ENCODE results near the gene WNK2.

Gene WNK2

DNA sequence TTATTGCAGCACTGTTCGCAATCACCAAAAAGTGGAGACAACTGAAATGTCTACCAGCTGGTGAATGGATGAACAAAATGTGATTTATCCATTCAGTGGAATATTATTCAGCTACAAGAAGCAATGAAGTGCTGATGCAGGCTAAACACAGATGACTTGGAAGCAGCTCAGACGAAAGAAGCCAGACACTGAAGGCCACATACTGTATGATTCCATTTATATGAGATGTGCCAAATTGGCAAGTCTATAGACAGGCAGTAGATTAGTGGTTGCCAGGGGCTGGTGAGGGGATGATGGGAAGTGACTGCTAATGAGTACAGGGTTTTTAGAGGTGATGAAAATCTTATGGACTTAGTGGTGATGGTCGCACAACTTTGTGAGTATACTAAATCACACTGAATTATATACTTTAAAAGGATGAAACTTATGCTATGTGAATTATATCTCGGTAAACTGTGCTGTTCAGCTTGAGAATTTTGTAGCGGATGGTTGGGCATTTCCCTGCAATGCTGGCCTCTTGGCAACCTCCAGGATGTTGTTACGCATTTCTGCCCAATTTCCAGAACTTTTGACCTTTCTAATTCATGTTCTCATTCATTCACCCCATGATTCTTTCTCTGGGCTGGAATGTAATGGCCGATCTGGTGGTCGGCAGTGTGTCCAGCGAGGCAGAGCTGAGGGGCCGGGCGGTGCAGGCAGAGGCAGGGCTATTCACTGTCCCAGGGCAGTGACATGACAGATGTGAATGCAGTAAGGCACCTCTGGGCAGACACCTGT lies 22.0 kb upstream of the WNK2 start:
- DNase-seq = peak in 3 of 58 donors; percentile 6 to 21 (median 13)

DNA sequence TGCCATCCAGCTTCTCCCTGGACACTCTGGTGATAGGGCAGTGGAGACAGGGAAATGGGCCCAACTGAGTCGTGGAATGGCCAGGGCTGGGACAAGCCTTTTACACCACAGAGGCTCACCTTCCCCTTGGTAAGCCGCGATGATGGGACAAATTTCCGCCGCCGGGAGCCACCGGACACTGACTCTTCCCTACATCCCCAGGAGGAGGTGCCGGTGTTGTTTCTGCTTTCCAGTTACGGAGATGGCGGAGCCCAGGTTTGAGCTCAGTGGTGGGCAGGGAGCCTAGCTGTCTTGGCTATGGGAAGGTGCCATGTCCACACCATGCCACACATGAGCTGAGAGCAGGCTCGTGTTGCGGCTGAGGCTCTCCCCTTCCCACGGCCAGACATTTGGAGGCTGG lies 19.9 kb upstream of the WNK2 start:
- no peak for DNase-seq

DNA sequence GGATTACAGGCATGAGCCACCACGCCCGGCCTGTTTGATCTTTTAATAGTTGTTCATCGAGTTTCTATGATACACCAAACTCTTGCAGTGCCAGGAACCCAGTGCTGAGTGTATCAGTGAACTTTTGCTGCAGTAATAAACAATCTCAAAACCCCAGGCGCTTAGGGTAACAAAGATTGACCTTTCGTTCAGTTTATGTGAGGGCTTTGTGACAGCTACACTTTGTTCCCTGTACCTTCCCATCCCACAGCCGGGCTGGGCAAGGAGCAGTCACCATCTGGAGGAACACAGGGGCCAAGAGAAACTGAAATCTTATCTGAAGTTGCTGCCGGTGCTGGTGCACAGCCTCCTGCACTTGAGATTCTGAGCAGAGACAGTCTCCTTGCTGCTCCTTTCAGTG lies 17.2 kb upstream of the WNK2 start:
- no peak for DNase-seq

DNA sequence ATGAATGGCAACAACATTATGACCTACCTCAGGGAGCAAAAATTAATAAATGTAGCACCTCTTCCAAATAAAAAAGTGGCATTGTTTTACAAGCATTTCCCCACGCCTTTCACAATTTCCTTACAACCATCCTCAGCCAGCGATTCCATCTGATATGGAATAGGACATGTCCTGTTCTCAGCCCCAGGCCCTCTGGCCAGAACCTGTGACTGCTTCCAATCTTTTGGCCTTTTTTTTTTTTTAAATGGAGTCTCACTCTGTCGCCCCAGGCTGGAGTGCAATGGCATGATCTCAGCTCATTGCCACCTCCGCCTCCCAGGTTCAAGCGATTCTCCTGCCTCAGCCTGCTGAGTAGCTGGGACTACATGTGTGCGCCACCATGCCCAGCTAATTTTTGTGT lies 16.8 kb upstream of the WNK2 start:
- DNase-seq = no peak

DNA sequence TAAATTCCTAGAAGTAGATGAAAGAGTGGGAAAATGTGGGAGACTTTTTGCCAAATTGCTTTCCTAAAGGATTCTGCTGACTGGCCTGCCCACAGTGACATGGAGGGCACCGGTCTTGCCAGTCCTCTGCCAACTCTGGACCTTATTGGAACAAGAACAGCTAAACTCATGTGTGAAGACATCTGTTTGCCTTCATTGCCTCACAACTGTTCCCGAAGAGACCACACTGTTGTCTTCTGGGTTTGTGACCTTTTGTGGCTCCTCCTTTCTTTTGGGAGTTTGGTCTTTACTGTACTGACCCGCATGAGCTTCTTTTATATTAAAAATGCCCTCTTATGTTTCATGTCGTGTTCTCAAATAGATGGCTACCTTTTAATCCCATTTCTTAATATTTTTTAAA lies 16.1 kb upstream of the WNK2 start:
- no peak for DNase-seq

DNA sequence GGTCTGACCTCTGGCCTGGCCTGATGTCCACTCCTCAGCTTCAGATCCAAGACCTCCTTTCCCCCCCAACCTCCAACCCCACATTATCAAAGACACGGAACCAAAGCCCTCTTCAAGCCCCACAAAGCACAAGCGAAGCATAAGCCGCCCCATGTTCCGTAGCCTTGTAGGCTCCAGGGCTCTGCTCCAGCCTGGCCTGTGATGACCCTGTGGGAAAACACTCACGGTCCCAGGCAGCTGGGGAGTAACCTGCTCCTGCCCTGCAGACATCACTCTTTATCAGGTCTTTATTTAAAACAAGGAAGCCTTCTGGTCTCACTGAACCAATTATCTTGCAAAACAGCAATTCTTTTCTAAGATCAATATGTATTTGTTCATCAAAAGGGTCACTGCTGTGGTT lies 15.4 kb upstream of the WNK2 start:
- no peak for DNase-seq

DNA sequence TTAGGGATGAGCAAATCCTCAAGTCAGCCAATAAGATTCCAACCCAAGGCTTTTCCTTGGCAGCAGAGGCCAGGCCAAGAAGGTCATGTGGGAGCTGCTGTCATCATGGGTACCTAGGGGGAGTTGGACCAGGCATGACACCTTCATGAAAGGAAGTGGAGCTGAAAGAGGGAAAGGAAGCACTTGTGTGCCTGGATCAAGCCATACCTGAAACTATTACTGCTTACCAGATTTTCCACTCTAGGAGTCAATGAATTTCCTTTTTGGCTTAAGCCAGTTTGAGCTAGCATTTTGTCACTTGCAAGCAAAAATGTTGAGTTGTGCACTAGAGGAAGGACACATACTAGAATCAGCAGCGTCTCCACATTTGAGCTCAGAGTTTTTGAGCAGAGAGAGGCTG lies 14.5 kb upstream of the WNK2 start:
- DNase-seq = no peak

DNA sequence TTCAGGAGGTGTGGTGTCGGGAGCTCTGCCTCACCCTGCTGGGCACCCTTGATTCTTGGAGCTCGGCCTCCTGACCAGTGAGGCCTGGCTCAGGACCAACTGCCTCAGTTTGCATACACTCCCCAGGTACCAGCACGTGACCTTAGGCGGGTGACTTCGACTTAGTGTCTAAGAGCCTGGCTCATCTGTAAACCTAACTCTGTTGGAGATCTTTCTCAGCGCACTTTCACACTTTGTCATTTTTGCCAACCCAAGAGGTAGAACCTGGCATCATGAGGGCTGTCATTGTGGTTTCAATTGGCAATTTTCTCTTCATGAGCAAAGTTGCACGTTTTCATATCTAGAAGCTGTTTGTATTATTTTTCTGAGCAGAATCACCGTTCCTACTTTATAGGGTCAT lies 13.4 kb upstream of the WNK2 start:
- DNase-seq = no peak

DNA sequence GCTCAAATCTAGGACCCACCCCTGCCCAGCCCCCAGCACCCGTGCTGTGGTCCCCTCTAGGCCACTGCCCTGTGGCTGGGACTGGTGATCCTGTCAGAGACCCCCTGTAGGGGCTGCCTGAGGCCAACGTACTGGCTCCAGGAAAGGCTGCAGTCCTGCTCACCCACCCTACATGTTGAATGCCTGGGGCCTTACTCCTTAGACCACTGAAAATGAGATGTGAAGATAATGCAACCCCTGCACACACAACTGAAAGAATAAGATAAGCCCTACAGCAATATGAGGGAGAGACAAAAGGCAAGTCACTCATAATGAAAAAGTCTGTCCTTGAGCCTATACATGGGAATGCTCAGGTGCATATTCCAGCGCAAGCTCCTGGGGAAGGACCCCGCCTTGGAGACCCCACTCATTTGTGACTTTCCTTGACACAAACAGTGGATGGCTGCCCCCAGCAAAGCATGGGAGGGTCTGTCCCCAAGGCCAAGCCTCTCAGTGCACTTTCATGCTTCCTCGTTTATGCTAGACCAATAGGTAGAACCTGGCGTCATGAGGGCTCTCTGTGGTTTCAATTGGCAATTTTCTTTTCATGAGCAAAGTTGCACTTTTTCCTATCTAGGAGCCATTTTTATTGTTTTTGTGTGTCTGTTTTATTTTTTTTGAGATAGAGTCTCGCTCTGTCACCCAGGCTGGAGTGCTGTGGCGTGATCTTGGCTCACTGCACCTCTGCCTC lies 12.5 kb upstream of the WNK2 start:
- DNase-seq = no peak

DNA sequence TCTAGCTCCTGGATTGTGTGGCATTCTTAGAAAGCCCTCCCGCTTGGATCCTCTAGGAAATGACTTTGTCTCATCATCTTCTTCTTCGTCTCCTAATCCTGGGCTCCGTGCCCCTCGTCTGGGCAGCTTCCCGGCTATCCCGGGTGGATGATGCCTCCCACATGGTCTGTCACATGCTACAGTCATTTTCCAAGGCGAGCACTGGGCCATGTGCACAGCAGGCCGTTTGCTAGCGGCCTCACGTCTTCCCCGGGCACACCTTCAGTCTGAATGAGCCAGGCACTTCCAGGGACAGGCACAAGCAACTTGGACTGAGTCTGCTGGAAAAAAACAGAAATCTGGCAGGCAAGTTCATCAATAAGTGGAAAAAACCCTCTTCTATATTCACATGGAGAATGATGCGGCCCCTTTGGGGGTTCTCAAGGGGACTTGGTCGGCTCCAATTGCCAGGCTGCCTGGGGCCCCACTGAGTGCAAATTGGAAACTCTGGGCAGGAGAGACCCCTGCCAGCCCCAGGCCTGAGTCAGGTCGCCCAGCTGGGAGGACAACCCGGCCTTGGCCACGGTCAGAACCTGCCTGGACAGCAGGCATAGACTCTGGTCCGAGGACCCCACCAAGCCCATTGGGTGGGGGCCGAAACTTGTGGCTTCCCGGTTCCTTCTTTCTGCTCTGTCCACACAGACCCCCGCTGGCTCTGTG lies 11.1 kb upstream of the WNK2 start:
- peak in 8 of 58 donors; percentile 13 to 37 (median 21) for DNase-seq

DNA sequence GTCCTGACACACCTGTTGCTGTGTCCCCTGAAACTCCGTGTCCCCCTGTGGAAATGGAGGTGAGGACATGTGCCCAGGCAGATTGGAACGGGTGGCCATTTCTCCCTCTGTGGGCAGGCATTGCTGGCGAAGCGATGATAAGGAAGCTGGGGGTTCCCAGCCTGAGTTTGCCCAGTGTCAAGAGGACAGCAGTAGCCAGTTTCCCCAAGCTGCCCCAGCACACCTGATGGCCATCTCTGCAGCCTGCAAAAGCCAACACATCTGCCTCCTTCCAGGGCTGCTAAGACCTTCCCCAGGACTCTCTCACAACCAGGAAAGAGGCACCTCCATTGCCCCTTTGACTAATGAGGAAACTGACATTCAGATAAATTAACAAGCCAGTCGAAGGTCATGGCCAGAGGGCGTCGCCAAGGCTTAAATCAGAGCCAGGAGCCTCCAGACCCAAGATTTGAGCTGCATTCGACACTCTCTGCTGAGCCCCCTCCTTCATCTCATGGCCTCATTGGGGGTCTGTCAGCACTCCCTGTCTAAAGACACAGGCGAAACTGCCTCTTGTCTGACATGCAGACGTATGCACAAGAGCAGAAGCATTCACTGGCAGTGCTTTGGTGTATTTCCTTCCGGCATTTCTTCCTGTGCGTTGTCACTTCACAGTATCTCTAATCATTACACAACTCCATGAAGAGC lies 10.4 kb upstream of the WNK2 start:
- no peak for DNase-seq

DNA sequence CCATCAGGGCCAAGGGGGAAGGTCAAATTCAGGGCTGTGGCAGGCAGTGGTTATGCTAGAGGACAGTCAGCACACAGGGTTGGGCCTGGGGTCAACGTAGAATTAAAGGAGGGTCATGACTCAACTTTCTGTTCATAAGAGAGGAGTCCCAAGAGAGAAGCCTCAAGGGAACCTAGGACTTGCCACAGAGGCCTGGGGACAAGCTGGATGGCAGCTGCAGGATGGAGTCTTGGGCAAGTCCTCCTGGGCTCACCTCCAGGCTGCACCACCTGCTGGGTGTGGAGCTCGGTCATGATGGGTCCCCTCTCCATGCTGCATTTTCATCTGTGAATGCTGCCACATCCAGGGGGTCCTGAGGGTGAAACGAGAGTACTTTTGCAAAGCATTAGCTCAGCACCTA lies 9.0 kb upstream of the WNK2 start:
- no peak for DNase-seq

DNA sequence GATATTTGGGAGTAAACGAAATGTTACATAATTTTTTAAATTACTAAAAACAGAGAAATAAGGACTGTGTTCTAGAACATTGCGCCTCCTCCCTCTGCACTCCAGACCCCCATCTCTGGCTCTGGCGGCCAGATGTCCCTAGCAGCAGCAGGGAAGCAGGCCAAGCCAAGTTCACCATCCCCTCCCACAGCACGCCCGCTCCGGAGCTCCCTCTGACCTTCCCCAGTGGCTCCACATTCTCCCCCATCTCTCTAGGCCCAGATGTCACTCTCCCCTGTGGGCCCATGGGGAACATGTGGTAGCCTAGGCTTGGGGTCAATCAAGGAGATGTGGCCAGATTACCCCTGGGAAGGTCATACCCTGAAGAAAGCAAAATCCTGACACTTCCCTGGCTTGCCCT lies 6.3 kb upstream of the WNK2 start:
- DNase-seq = no peak

DNA sequence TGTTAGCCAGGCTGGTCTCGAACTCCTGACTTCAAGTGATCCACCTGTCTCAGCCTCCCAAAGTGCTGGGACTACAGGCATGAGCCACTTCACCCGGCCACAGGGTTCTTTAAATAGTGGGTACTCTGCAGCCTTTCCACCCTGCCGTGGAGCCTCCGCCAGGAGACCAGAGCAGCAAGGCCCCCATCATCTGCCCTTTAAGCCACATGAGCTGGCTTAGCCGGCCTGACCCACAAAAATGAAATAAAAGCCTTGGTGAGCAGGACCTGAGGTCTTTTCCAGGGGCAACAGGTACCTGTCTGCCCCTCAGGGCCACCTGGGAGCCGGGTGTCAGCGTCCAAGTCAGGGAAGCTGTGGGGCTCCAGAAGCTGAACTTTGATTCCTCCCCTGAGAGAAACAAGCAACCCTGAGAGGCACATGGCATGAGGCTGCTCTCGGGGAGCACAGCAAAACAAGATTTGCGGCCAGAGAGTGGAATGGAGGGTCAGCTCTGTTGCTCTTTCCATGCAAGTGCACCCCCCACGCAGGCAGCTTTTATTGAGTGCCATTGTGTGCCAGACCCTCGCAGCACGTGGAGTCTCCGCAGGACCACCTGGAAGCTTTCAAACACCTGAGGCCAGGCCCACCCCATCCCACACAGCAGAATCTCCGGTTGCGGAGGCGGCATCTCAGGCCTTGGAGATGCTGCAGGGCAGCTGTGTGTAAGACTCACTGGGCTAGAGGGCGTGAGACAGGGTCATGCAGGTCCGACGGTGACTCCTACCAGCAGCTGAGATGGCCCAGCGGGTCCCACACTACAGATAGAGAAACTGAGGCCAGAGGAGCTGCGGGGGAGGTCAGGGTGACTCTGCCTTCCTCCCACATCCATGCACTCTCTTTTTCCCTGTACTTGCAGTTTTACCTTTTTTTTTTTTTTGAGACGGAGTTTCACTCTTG lies 4.8 kb upstream of the WNK2 start:
- DNase-seq = no peak

DNA sequence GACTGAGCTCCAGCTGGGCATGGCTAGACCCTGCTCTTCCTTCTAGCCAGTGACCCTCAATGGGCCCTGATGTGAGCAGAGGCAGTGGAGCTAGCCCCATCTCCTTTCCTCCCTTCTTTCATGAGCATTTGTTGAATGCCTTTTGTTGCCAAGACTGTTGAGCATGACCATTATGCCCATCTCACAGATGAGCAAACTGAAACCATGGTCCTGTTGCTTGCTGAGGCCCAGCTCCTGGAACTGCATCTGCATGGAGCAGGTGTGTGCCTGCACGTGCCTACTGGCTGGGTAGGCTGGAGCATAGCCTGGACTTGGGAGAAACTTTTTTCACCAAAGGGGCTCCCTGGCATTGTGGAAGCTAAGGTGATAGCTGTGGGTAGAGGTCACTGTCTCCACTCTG lies 3.0 kb upstream of the WNK2 start:
- DNase-seq = no peak

DNA sequence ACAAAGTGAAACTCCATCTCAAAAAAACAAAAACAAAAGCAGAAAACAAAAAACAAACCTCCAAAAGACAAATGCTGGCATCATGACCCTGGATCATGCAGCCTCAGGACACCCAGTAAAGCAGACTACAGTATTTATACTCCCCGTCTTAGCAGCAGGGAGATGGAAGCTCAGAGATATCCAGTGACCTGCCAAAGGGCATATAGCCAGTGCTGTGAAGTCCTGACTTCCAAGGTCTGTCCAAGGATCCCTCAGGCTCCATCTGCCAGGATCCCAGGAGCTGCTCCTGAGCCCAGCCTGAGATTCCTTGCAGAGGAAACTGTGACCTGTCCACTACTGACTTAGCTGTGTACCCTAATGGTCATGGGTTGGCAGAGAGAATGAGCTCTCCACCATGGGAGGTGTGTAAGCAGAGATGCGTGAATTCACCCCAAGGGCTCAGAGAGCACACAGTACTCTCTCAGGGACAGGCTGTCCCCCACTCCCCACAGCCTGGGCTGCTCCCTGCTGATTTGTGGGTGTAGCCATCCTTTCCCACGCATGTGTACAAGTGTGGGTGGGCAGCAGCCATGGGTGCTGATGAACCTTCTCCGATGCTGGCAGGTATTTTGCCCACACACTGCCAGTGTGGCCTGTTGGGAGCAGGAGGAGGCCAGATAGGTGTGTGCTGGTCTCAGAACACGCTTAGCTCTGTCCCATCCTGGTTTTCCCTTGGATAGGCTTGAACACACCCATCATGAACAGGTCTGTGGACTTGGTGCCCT lies 2.1 kb upstream of the WNK2 start:
- no peak for DNase-seq

DNA sequence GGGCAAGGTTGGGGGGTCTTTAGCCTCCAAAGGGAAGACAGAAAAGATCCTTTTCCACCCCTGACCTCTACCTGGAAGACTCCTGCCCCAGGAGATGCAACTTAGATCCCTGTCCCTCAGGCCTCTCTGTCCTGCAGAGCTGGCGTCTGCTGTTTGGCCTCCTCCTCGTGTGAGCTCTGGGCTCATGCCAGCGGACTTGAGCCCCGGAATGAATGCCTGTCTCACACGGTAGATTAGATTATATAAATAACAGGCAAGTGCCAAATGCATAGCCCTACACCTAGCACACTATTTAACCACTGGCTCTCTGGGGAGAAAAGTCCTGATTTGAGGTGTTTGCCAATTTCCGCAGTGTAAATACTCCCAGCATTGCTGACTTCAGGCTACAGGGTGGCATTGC lies 1.4 kb upstream of the WNK2 start:
- DNase-seq = no peak

DNA sequence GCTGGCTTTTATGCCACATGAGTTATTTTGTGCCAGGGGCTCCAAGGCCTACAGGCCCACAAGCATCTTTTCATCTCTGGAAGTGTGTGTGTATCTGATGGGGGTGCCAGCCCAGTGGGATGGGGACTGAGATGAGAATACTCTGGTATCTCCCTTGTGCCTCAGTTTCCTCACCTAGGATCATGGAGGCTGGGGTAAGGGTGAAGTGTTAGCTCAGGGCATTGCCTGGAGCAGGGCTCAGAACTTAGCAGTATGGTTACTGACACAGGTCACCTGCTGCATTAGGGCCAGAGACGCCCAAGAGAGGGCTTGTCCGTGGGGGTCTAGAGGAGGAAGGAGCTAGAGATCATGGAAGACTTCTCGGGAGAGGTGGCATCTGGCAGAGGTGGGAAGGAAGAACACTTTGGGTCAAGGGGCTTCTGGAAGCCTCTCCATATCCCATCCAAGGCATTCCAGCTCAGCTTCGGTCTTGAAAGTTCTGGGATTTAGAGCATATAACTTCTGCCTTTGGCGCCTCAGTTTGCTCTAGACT lies 742 bp upstream of the WNK2 start:
- no peak for DNase-seq

DNA sequence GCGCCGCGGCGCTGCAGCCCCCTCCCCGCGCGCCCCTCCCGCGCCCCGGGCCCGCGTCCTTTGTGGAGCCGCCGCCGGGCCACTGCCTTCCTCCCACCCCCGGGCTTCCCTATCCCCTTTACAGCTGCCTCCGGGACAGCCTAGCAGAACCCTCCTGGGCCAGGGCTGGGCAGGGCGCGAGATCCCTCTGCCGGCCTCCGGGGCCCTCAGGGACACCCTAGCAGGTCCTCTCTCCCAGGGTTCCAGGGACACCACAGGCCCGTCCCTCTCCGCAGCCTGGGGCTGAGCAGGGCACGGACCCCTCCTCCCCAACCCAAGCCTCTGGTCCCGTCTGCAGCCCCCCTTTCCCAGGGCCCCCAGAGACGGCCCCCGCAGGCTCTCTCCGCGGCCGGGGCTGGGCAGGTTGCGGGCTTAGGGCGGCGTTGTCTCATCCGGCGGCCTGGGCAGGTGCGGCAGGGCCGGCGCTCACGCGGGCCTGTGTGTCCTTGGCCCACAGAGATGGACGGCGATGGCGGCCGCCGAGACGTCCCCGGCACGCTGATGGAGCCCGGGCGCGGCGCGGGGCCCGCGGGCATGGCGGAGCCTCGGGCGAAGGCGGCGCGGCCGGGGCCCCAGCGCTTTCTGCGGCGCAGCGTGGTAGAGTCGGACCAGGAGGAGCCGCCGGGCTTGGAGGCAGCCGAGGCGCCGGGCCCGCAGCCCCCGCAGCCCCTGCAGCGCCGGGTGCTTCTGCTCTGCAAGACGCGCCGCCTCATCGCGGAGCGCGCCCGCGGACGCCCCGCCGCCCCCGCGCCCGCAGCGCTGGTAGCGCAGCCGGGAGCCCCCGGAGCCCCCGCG lies 710 bp downstream of the WNK2 start:
- DNase-seq = peak in 3 of 58 donors; percentile 39 to 60 (median 44)

All from anterior cingulate cortex (tissue), 58 donors.